ENCODE results near the gene PHLDA3.
"Not testable (repeated sequence)": the region's sequence is repeated elsewhere in the genome, so short reads cannot be mapped to it uniquely, and the experiment has no call there.

PHLDA3 gene

DNA sequence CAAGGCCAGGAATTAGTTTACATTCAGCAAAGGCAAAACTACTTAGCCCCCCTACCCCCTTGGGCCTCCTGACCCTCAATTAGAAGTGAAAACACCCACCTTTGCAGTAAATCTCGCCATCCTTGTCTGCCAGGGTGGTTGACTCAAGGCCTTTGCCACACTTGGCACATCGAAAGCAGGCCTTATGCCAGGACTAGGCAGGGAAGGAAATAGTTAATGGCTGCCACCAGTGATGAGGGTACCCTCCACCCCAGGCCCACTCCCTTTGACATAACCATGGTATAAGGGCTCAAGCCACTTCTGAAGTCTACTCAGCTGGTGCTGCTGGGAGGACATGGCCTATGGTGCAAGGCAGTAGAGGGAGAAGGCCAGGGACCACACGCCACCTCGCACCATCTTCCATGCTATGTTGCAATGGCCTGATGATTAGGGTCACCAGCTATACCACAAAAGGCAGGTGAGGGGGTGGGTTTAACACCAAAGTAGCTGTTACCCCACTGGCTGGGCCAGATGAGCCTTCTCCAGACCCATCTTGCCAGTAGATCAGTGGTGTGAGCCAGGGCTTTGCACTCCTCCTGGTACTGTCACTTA lies 16.3 kb upstream of the PHLDA3 start:
- no peak for DNase-seq

DNA sequence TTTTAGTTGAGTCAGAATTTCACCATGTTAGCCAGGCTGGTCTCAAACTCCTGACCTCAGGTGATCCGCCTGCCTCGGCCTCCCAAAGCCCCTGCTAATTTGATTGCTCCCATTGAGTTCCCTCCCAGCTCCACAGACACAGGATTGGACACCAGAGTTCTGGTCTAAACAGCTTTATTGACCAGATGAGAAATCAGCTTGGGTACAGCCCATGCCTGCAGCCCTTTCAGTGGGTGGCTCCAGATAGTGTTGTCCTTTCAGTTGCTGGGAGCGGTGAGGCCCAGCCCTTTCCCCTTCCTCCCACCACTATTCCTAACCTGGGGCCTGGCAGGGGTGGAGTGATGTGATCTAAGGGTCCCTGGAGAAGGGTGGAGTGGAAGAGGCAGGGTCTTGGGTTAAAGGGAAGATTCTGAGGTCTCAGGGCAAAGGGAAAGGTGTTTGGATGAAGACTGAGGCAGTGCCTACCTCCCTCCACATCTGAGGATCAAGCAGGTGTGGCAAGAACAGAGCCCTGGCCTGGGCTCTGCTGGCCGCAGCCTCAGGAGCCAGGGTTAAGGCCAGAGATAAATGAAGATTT lies 14.5 kb upstream of the PHLDA3 start:
- no peak for DNase-seq

DNA sequence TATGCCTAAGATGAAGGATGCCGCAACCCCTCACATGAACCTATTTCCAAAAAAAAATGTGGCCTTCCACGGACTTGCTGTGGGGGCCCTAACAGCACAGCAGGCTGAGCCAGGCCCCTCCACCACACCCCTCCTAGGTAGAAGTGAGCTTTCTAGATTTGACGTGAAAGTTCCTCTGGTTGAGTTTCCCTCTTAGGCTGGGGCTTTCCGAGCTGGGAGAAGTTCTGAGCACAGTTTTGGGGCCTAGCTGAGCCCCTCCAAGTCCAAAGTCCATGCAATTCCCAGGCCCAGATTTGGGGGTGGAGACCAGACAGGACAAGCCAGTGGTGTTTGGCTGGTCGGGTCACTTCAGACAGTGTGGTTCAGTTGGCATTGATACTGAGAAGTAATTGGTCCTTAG lies 13.8 kb upstream of the PHLDA3 start:
- DNase-seq, result no peak

DNA sequence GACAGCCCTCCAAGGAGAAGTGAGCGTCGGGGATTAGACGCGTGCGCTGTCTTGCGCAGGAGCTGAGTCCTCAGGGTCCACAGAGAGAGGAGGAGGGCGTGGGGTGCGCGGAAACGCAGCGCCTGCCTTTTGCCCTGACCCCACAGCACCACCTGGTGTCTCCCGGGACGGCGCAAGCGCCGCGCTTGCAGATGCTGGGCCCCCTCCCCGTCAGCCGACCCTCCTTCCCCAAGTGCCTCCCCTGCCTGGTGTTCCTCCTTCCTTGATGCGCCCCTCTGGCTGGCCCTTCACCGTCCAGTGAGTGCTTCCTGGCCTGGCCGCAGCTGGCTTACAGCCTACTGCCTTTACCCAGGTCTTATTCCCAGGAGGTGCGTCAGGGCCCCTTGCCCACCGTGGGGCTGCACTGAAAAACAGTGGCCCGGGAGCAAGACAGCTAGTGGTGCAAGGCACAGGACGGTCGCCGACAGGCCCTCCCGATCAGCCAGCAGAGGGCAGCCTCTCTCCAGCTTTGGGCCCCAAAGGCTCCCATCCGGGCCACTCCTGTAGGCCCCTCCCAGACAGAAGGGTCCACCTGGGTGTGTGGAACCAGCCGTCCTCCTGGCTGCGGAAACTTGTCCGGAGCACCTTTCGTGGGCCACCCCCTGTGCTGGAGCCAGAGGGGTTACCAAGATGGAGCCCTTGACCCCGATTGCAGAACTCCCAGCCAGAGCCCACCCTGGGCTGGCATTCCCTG lies 12.9 kb upstream of the PHLDA3 start:
- DNase-seq, result peak; percentile 85

DNA sequence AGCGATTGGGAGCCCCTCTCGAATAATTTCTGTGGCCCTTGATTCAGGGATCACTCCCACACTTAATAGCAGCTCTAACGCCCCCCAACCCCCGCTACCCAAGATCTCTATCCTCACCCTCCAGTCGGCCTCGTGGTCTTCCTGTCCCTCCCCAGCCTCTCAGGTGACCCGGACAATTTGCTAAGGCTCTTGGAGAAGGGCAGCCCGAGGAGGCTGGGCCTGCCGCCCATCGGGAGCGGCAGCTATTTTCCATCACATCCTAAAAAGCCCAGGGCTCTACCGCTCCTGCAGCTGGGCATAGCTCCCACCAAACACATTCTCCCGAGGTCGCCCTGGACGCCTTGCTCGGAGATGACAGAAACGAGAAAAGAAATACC lies 12.0 kb upstream of the PHLDA3 start:
- DNase-seq, result no peak

DNA sequence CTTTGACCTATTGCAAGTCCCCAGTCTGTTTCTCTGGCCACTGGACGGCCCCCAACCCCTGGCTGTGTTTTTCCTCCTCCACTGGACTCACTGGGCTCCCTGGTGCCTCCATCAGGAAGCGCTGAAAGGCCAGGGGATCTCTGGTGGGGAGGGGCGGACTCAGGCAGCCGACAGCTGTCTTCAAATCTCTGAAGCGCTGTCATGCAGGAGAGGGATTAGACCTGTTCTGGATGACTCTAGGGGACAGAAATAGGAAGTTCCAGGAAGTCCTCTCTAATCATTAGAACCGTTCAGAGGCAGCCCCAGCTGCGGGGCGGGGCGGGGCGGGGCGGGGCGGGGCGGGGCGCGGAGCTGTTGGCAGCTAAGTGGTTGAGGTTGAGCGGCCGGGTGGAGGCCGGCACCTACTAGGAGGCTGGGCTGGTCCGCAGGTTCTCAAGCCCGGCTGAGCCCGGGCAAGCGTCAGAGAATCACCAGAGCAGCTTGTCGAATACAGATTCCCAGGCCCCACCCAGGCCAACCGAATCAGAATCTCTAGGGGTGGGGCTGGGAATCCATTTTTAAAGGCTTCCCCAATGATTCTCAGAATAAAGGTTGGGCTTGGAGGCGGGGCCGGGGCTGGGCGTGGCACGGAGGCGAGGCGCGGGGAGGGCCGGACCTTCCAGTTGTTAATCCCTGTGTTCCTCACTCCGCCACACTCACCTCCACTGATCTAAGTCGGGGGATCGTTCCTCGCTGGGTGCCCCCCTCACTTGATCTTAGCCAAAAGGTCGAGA lies 11.4 kb upstream of the PHLDA3 start:
- DNase-seq, result peak; percentile 63

- DNase-seq, result no peak
Measured at GRCh38 chr1:201479201-201479730, 10.3 kb upstream of the PHLDA3 start.

DNA sequence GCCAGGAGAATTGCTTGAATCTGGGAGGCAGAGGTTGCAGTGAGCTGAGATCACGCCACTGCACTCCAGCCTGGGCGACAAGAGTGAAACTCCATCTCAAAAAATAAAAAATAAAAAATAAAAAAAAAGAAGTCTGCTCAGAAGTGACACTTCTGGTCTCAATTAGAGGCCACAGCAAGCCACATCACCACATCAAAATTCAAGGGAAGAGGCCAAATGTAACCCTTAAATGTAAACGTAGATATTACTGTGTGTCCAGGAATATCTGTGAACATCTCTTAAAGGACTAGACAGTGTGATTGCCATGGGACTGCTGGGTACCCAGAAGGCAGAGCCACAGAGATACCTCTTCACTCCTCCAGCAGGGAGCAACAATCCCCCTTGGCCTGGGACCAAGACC lies 9.7 kb upstream of the PHLDA3 start:
- not testable (repeated sequence) for DNase-seq

DNA sequence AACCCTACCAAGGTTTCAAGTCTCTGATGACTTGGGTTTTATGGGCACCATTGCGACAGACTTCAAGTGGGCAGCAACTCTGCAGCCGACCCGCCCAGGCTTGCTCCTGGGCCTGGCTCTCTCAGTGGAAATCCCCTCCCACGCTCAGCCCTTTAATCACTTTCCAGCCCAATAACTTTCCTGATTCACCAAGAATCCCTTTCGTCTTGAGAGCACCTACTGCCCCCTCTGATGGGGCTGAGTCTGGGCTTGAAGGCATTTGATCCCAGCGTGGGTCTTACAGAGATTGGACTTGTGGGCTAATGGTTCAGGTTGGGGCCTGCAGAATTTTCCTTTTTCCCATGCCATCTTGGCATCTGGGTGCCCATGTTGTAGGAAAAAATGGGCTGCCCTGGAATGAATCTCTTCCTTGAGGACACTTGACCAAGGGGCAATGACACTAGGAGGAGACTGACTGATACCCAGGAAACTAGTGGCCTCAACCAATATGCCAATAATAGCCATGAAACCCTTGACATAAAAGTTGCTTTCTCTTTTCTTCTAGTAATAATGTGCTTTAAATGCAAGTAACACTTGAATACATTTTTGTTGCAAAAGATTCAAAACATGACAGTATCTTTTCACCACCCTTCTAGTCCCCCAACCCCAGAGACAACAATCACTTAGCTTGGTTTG lies 7.8 kb upstream of the PHLDA3 start:
- no peak for DNase-seq

GRCh38 chr1:201475915-201476669 lies 7.1 kb upstream of the PHLDA3 start:
- DNase-seq, result no peak

DNA sequence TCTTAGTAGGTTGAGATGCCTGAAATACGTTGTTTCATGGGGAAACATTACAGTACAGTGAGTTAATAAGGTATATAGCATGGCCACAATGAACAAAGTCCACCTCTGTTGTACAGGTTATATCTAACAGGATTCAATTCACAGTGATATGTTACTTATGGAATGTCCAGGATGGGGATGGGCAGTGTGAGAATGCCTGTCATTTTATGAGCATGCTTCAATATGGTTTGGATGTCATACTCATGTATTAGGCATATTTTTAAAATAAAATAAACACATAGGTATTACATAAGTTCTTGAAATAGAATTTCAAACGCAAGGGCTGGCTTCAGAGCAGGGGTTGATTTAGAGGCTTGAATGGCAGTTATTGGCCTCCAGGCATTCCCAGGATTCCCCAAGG lies 6.1 kb upstream of the PHLDA3 start:
- no peak for DNase-seq

DNA sequence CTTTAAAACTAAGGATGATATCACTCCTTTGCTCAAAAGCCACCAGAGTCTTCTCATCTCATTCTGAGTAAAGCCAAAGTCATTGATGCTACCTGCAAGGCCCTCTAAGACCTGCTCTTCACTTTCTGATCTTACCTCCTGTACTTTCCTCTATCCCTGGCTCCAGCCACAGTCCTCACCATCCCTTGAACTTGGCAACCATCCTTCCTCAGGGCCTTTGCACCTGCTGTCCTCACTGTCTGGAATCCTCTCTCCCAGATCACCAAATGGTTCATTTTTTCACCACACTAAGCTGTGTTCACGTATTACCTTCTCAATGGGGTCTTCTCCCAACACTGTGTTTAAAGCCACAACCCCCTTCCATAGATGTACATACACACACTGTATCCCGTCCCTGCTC lies 4.3 kb upstream of the PHLDA3 start:
- DNase-seq, result no peak

DNA sequence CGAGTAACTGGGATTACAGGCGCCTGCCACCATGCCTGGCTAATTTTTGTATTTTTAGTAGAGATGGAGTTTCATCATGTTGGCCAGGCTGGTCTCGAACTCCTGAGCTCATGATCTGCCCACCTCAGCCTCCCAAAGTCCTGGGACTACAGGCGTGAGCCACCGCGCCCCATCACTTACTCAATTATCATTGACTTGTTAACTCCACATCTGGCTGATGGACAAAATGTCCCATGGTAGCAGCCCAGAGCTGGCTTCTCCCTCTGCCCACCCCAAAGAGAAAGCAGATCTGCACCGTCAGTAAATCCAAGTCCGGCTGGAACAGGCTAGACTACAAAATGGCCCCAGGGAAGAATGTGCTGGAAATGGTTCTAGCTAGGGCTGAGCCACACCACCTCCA lies 3.3 kb upstream of the PHLDA3 start:
- not testable (repeated sequence) for DNase-seq

DNA sequence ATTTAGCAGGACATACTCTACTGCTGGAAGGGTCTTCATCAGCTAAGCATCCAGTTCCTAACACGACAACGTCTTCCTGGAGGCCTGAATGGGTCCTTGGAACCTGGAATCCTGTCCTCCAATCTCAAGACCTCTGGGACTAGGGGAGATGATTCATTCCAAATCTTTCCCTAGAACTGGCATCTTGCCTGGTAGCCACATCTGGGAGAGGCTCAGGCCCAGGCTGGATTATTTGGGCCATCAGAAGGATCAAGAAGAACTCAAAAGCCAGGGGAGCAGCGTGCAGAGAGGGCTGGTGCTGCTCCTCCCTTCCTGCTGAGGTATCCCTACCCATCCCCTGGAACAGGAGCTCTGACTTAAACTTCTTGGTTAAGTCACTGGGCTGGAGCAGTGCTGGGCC lies 2.8 kb upstream of the PHLDA3 start:
- no peak for DNase-seq

DNA sequence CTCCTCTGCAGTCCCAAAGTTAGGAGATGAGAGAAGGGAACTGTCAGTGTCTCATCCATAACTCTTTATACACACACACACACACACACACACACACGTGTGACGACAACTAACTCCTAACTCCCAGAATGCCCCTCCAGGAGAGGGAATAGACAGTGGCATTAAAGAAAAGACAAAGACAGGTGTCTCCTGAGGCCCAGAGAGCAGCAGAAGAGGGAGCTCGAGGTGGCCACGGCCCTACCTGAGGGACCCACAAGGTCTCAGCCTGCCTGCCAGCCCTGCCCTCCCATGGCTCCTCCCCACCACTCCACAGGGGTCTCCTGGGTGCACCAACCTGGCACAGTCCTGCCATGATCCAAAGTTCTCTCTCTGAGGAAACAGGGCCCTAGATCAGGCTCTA lies 1.6 kb upstream of the PHLDA3 start:
- DNase-seq, result no peak

GRCh38 chr1:201469645-201470074 lies 672 bp upstream of the PHLDA3 start:
- DNase-seq, result no peak

GRCh38 chr1:201468501-201468843 lies 516 bp downstream of the PHLDA3 start:
- no peak for DNase-seq

DNA sequence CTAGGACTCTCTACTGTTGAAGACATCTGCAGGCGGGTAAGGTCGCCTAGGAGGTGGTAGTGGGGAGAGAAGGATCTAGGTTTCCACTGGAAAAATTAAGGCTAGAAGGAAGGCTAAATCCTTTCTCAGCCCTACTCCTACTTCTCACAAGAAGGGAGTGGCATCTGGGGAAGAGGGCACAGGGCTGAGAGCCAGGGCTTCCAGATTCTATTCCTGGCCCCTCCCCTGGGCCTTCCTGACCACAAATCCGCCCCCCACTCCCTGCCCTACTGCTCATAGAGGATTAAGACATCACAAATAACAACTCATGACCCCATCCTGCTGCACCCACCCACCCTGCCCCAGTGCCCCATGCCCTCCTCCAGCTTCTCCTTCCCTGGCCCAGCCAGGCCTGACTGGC lies 2.5 kb downstream of the PHLDA3 start:
- DNase-seq, result no peak

DNA sequence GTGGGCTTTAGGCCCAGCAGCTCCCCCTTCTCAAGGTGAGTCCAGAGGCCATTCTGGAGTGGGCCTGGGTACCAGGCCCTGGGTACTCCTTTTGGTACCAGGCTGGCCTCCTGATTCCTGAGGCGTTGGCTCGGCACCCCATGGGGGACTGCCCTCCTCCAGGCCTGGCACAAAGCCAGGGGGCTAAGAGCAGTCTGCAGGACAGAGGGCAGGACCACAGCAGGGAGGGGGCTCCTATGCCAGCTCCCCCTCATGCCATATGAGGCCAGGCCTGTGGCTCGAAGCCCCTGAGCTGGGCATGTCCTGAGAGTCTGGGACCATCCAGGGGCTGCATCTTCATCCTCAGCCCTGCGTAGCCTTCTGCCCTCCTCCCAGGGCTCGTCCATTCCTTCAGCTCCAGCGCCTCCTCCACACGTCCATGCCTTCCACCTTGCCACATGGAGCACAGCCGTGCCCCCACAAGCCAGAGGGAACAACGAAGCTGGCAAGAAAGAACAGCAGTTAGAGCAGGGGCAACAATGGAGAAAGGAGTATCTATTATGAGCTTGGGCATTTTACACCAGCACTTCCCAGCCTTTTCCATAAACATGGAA lies 3.2 kb downstream of the PHLDA3 start:
- no peak for DNase-seq

DNA sequence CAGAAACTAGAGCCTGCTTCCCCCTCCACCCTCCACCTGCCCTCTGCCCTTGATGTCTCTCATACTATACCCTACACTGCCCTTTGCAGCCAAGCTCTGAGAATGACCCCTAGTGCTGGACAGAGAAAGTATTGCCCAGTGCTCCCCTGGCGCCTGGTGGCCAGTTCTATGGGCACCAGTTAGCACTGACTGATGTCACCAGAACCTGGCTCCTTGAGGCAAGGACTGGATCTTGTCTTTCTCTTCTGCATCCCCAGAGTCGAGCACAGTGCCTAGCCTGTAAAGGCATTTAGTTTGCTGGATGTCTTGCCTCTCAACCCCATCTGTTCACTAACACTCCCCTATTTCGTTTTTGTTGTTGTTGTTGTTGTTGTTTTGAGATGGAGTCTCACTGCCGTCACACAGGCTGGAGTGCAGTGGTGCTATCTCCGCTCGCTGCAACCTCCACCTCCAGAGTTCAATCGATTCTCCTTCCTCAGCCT lies 5.9 kb downstream of the PHLDA3 start:
- DNase-seq, result no peak

DNA sequence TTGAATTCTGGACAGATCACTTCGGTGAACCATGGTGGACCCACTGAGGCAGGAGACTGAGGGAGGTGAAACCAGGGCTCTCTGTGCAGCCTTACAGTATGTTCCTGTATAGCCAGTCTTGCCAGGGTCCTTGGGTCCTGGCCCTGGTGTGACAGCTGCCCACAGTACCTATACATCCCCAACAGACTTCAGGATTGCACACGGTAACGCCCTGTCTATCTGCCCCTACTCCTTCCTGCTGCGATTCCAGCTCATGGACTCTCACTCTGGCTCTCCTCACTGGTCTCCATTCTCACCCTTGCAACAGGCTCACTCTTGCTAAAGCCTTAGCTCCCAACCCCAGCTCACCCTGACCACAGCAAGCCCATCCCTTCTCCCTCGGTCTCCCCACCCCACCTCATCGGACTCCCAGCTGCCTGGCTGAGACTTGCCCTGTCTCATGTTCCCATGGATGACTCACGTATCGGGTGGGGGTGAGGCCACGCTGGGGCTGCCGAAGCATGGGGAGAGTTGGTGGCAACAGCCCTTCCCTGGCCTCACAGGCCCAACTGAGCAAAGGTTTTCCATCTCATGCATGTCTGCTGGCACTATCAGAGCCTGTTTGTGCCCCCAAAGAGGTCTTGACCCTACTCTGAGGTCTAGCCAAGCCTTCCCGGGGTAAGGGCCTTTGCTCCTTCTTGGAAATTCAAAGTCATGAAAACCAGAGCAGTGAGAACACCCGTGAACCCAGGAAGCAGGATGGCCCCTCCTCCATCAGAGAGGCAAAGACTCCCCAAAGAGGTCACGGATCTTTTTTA lies 7.1 kb downstream of the PHLDA3 start:
- DNase-seq, result no peak
